IMR-90 (cell line): Measurements from ENCODE around the gene PCSK6. TPM values are rescaled to one million over a fixed set of nuclear protein-coding genes. Genes with fewer than 3 reads are reported as not detected.

ENCODE experiments used
- ATAC-seq: fragments of 200-7000 bp; cut with Tn5 transposase; 2 replicates; pipeline ENCODE4 v1.9.1; 2020; ENCODE audit warnings: low read depth, mild to moderate bottlenecking, moderate library complexity
- BruUV-seq: library from RNA; stranded (reverse); fragments of 400-500 nt; replicated peaks from 2 replicates; lab custom pipeline; 2021; lab: Mats Ljungman, UMichigan
- CTCF ChIA-PET: fragments of 300-600 bp; formaldehyde crosslinking; extraction: SDS; loops from one replicate; lab custom pipeline; 2021; ENCODE audit warnings: antibody characterized with exemption; lab: Yijun Ruan, JAX
- POLR2A ChIA-PET: fragments of 300-600 bp; sonication (Branson Sonifier 250); formaldehyde crosslinking; loops from one replicate; lab custom pipeline; 2022; ENCODE audit warnings: antibody characterized with exemption; ENCODE audit not compliant: unreplicated experiment; lab: Charles Lee
- DNase-seq: peaks from one replicate; pipeline ENCODE4 v3.0.0; 2013
- H2AFZ ChIP-seq: replicated peaks from 2 replicates; pipeline ENCODE3; 2013; ENCODE audit warnings: low read length, mild to moderate bottlenecking; ENCODE audit not compliant: poor library complexity
- H2AK5ac ChIP-seq: 2 replicates; pipeline ENCODE4 v1.6.1; 2013; ENCODE audit warnings: low read depth, low read length, inconsistent platforms
- H2AK9ac ChIP-seq: replicated peaks from 2 replicates; pipeline ENCODE3; 2013; ENCODE audit warnings: mild to moderate bottlenecking, low read depth, low read length, moderate library complexity; ENCODE audit not compliant: poor library complexity
- H2BK120ac ChIP-seq: 2 replicates; pipeline ENCODE4 v1.6.1; 2013; ENCODE audit warnings: low read depth, low read length, inconsistent platforms
- H2BK15ac ChIP-seq: 3 replicates; pipeline ENCODE4 v1.6.1; 2013; ENCODE audit warnings: low read depth, low read length, inconsistent platforms
- H2BK20ac ChIP-seq: 2 replicates; pipeline ENCODE4 v1.6.1; 2013; ENCODE audit warnings: low read depth, mild to moderate bottlenecking, inconsistent platforms, low read length, moderate library complexity
- H2BK5ac ChIP-seq: 2 replicates; pipeline ENCODE4 v1.6.1; 2013; ENCODE audit warnings: mild to moderate bottlenecking, low read depth, low read length, inconsistent platforms; ENCODE audit not compliant: poor library complexity, severe bottlenecking
- H3K14ac ChIP-seq: replicated peaks from 2 replicates; pipeline ENCODE4 v1.6.1; 2013; ENCODE audit warnings: low read depth, low read length, inconsistent platforms
- H3K18ac ChIP-seq: 2 replicates; pipeline ENCODE4 v1.6.1; 2013; ENCODE audit warnings: low read depth, low read length, control low read depth
- H3K23ac ChIP-seq: 2 replicates; pipeline ENCODE4 v1.6.1; 2013; ENCODE audit warnings: low read depth, low read length, inconsistent platforms
- H3K27ac ChIP-seq: 2 replicates; pipeline ENCODE4 v1.5.1; 2013; ENCODE audit warnings: mild to moderate bottlenecking, control low read depth, low read length; ENCODE audit not compliant: insufficient read depth
- H3K27me3 ChIP-seq: 2 replicates; pipeline ENCODE4 v1.6.1; 2013; ENCODE audit warnings: low read length; ENCODE audit not compliant: control insufficient read depth, insufficient read depth
- H3K36me3 ChIP-seq: 2 replicates; pipeline ENCODE4 v1.6.1; 2013; ENCODE audit warnings: low read length, mixed read lengths; ENCODE audit not compliant: control insufficient read depth, insufficient read depth
- H3K4ac ChIP-seq: 2 replicates; pipeline ENCODE4 v1.6.1; 2013; ENCODE audit warnings: low read depth, low read length, inconsistent platforms
- H3K4me1 ChIP-seq: 2 replicates; pipeline ENCODE4 v1.6.1; 2013; ENCODE audit warnings: low read length, mixed read lengths; ENCODE audit not compliant: control insufficient read depth, insufficient read depth
- H3K4me2 ChIP-seq: 2 replicates; pipeline ENCODE4 v1.6.1; 2013; ENCODE audit warnings: low read depth, mild to moderate bottlenecking, control low read depth, low read length, moderate library complexity
- H3K4me3 ChIP-seq: 2 replicates; pipeline ENCODE4 v1.5.1; 2013; ENCODE audit warnings: low read depth, mild to moderate bottlenecking, control low read depth, low read length, moderate library complexity; ENCODE audit not compliant: insufficient read depth
- H3K56ac ChIP-seq: 2 replicates; pipeline ENCODE4 v1.6.1; 2013; ENCODE audit warnings: low read length, inconsistent platforms; ENCODE audit not compliant: insufficient read depth; ENCODE audit errors: extremely low read depth
- H3K79me1 ChIP-seq, 2 experiments: 2 replicates each; pipeline ENCODE4 v1.6.1; 2013; ENCODE audit warnings: low read length in 2 of 2, inconsistent platforms in 1 of 2, low read depth in 1 of 2
- H3K9ac ChIP-seq: 2 replicates; pipeline ENCODE4 v1.6.1; 2013; ENCODE audit warnings: low read depth, low read length, control low read depth
- H3K9me1 ChIP-seq: 2 replicates; pipeline ENCODE4 v1.6.1; 2013; ENCODE audit warnings: low read length, inconsistent platforms; ENCODE audit not compliant: insufficient read depth
- H3K9me3 ChIP-seq: 2 replicates; pipeline ENCODE4 v1.6.1; 2013; ENCODE audit warnings: low read length; ENCODE audit not compliant: control insufficient read depth, insufficient read depth
- H4K20me1 ChIP-seq: 2 replicates; pipeline ENCODE4 v1.6.1; 2013; ENCODE audit warnings: low read length, inconsistent platforms; ENCODE audit not compliant: insufficient read depth
- H4K5ac ChIP-seq: 2 replicates; pipeline ENCODE4 v1.6.1; 2013; ENCODE audit warnings: mild to moderate bottlenecking, low read depth, low read length, control low read depth
- H4K8ac ChIP-seq, 2 experiments: 2 replicates each; pipeline ENCODE4 v1.6.1; 2013; ENCODE audit warnings: low read depth in 2 of 2, low read length in 2 of 2, control low read depth in 1 of 2, inconsistent platforms in 1 of 2
- H4K91ac ChIP-seq: 2 replicates; pipeline ENCODE4 v1.6.1; 2013; ENCODE audit warnings: low read depth, low read length, inconsistent platforms; ENCODE audit not compliant: insufficient read depth
- WGBS, 2 experiments: methylation state at CpG; one replicate each; pipeline versions ENCODE4 v1.1.5 to v1.1.7; 2013; ENCODE audit warnings: missing lambda C conversion rate in 2 of 2; ENCODE audit not compliant: insufficient read length in 1 of 2; ENCODE audit errors: extremely low coverage in 2 of 2; 5-methylcytosine and 5-hydroxymethylcytosine counted together
- dilution Hi-C: fragments of 300-500 bp; cut with HindIII; formaldehyde crosslinking; loops from one replicate; pipeline ENCODE4 v1.14.3; 2018; ENCODE audit warnings: low sequenced_read_pairs; ENCODE audit not compliant: unreplicated experiment
- in situ Hi-C: fragments of 300-500 bp; cut with MboI; formaldehyde crosslinking; loops from 3 replicates; pipeline ENCODE4 v1.14.3; 2019; ENCODE audit warnings: low sequenced_read_pairs, inconsistent platforms, mixed read lengths
- intact Hi-C: fragments of 100-400 bp; cut with micrococcal nuclease; formaldehyde crosslinking; loops from 2 replicates; pipeline ENCODE4 v1.10.0; 2022
- polyA plus RNA-seq, 3 experiments: library from polyadenylated mRNA; depleted of rRNA; stranded (reverse); fragments of >200 nt; gene quantifications; 2 replicates each; pipeline ENCODE4 v1.2.3, GENCODE V29; 2012; ENCODE audit warnings: low replicate concordance in 1 of 3
- total RNA-seq: library from RNA; depleted of rRNA; stranded (reverse); fragments of >200 nt; gene quantifications from 2 replicates; pipeline ENCODE4 v1.2.3, GENCODE V29; 2012
- TF ChIP-seq, protein P1 (sequence below): conservative IDR thresholded peaks from 2 replicates; pipeline ENCODE4 v1.5.1; 2012; ENCODE audit warnings: mild to moderate bottlenecking, low read depth, low read length, improper control_type of control experiment
- TF ChIP-seq, protein P2 (sequence below): fragments of 150-350 bp; IDR thresholded peaks from 2 replicates; pipeline ENCODE4 v1.6.1; 2017; ENCODE audit warnings: mild to moderate bottlenecking, antibody characterized with exemption, low read length, low read depth
- TF ChIP-seq, protein P3 (sequence below): fragments of 150-350 bp; IDR thresholded peaks from 2 replicates; pipeline ENCODE4 v1.6.1; 2016; ENCODE audit warnings: low read depth, mild to moderate bottlenecking, low read length, moderate library complexity, borderline replicate concordance

PCSK6 gene
- total and polyA plus RNA-seq, 2 of the 4 experiments (the other 2 are of a cell fraction), result not detected

DNA sequence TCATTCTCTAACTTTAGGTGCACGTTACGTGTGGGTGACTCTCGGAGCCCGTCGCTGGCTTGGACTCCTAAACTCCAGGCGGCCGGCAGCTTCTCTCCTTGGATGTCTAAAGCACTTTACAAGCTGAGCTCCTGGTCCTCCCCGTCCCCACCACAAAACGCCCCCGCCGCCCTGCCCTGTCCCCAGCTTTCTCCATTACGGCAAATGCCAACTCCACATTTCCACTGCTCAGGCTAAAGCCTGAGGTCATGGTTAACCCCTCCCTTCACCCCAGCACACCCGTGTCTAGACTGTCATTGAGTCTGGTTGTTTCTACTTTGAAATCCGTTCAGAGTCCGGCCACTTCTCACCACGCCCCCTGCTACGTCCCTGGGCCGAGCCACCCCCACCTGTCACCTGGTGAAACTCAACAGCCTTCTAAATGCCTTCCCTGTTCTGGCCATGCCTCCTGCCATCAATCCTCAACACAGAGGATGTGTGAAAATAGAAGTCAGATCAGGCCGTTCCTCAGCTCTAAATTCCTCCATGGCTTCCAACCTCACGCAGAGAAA is 8.1 kb upstream of the PCSK6 start:
- Histone ChIP-seq H3K27ac (no peak overlapping the region), H3K23ac (no peak overlapping the region), H3K18ac (no peak overlapping the region), H3K9ac (no peak overlapping the region), H3K79me1 (no peaks in the 10 kb centered on the region), H3K9me3 (no peaks in the 10 kb centered on the region), H3K4me1 (peaks cover 2% of the 10 kb centered on the region; the same call in 1 of the 2 replicates), H3K27me3 (peaks cover 68% of the 10 kb centered on the region), H3K36me3 (no peaks in the 10 kb centered on the region), H4K5ac (no peak overlapping the region), H2AFZ (no peak overlapping the region), H2BK120ac (no peak overlapping the region), H3K4me2 (no peak overlapping the region), H3K14ac (no peak overlapping the region), H2BK15ac (no peak overlapping the region), H4K8ac (no peak overlapping the region), H4K91ac (no peak overlapping the region), H2BK5ac (no peak overlapping the region), H3K56ac (no peak overlapping the region), H3K4me3 (no peak overlapping the region), H3K9me1 (no peaks in the 10 kb centered on the region), H3K4ac (no peak overlapping the region), H2BK20ac (no peak overlapping the region), H2AK9ac (no peak overlapping the region), H2AK5ac (no peak overlapping the region), H4K20me1 (no peaks in the 10 kb centered on the region)
- ATAC-seq (no peak), DNase-seq (no peak)
- 64% methylated on average over 6 of the region's 20 CpGs; no CpG with 5 or more reads in 1 of the 2 experiments for WGBS, 2 experiments
- dilution Hi-C loops, result no loop called here
- intact Hi-C loops, result no loop called here
- TF ChIP-seq, protein P1, sequence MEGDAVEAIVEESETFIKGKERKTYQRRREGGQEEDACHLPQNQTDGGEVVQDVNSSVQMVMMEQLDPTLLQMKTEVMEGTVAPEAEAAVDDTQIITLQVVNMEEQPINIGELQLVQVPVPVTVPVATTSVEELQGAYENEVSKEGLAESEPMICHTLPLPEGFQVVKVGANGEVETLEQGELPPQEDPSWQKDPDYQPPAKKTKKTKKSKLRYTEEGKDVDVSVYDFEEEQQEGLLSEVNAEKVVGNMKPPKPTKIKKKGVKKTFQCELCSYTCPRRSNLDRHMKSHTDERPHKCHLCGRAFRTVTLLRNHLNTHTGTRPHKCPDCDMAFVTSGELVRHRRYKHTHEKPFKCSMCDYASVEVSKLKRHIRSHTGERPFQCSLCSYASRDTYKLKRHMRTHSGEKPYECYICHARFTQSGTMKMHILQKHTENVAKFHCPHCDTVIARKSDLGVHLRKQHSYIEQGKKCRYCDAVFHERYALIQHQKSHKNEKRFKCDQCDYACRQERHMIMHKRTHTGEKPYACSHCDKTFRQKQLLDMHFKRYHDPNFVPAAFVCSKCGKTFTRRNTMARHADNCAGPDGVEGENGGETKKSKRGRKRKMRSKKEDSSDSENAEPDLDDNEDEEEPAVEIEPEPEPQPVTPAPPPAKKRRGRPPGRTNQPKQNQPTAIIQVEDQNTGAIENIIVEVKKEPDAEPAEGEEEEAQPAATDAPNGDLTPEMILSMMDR, result no peak
- TF ChIP-seq, protein P2, sequence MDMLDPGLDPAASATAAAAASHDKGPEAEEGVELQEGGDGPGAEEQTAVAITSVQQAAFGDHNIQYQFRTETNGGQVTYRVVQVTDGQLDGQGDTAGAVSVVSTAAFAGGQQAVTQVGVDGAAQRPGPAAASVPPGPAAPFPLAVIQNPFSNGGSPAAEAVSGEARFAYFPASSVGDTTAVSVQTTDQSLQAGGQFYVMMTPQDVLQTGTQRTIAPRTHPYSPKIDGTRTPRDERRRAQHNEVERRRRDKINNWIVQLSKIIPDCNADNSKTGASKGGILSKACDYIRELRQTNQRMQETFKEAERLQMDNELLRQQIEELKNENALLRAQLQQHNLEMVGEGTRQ, result no peak
- TF ChIP-seq, protein P3, sequence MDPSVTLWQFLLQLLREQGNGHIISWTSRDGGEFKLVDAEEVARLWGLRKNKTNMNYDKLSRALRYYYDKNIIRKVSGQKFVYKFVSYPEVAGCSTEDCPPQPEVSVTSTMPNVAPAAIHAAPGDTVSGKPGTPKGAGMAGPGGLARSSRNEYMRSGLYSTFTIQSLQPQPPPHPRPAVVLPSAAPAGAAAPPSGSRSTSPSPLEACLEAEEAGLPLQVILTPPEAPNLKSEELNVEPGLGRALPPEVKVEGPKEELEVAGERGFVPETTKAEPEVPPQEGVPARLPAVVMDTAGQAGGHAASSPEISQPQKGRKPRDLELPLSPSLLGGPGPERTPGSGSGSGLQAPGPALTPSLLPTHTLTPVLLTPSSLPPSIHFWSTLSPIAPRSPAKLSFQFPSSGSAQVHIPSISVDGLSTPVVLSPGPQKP, result no peak
- POLR2A ChIA-PET, result no interaction called here
- in situ Hi-C loops, result no loop called here
- BruUV-seq, result no TSS peak
- CTCF ChIA-PET, result no interaction called here
